Measurements from ENCODE around the gene MCU. TPM values are rescaled to one million over a fixed set of nuclear protein-coding genes. Genes with fewer than 3 reads are reported as not detected.

MCU gene
- total RNA-seq, 3 donors from 2014 or later (not counting 1 experiment from before 2014, with no cell fraction given): 13.1 to 15.6 (median 14.1) TPM

GRCh38 chr10:72888151-72888638 lies 196.3 kb downstream of the MCU start:
- Histone ChIP-seq H3K4me3 (ENCODE audit: low read length) (no peak overlapping the region), H3K27me3 (ENCODE audit: control insufficient read depth, insufficient read depth, low read length) (no peaks in the 10 kb centered on the region), H3K9me3 (ENCODE audit: control insufficient read depth, insufficient read depth, low read length) (no peaks in the 10 kb centered on the region), H3K4me1 (ENCODE audit: control insufficient read depth, insufficient read depth, low read length) (peaks cover 8% of the 10 kb centered on the region), H3K36me3 (ENCODE audit: control insufficient read depth, insufficient read depth, low read length) (no peaks in the 10 kb centered on the region), H3K27ac (ENCODE audit: low read length) (no peak overlapping the region)
- TF ChIP-seq CTCF (IDR thresholded peaks at IDR 0.05): no peak
- 87% methylated on average over 7 of the region's 7 CpGs for WGBS (ENCODE audit: insufficient coverage)
- Mint-ChIP-seq H3K4me1 (peaks cover 28 to 35% of the 10 kb centered on the region in 2 donors), H3K36me3 (peaks cover 10% of the 10 kb centered on the region), H3K9me3 (no peaks in the 10 kb centered on the region), H3K27me3 (ENCODE audit: low read depth in 2 of 2) (no peaks in the 10 kb centered on the region), H3K27ac (peak overlapping the region in 1 of 2 donors; percentile 59), H3K4me3 (peak overlapping the region; percentile 10)
- ATAC-seq (peak in 1 of 3 donors; percentile 57), DNase-seq (no peak)
- intact Hi-C loops (cut with micrococcal nuclease): no loop called here

DNA sequence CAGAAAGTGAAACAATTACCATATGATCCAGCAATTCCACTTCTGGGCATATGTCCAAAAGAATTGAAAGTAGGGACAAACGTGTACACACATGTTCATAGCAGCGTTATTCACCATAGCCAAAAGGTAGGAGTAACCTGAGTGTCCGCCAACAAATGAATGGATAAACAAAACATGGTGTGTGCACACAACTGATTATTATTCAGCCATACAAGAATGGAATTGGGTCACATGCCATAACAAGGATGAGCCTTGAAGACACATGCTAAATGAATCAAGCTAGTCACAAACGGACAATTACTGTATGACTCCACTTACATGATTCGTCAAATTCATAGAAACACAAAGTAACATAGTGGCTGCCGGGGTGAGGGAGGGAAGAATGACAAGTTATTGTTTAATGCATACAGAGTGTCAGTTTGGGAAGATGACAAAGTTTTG lies 197.5 kb downstream of the MCU start:
- no peak for TF ChIP-seq CTCF (IDR thresholded peaks at IDR 0.05)
- H3K27me3 ChIP-seq (ENCODE audit: control insufficient read depth, insufficient read depth, low read length): no peaks in the 10 kb centered on the region
- H3K36me3 Mint-ChIP-seq: peaks cover 10% of the 10 kb centered on the region
- peaks cover 28 to 35% of the 10 kb centered on the region in 2 donors for H3K4me1 Mint-ChIP-seq
- no peak overlapping the region for H3K27ac ChIP-seq (ENCODE audit: low read length)
- no peaks in the 10 kb centered on the region for H3K36me3 ChIP-seq (ENCODE audit: control insufficient read depth, insufficient read depth, low read length)
- H3K9me3 Mint-ChIP-seq: no peaks in the 10 kb centered on the region
- DNase-seq (no peak), ATAC-seq (no peak)
- no peaks in the 10 kb centered on the region for H3K9me3 ChIP-seq (ENCODE audit: control insufficient read depth, insufficient read depth, low read length)
- 79% methylated on average over 6 of the region's 6 CpGs for WGBS (ENCODE audit: insufficient coverage)
- no peak overlapping the region for H3K4me3 ChIP-seq (ENCODE audit: low read length)
- no peak overlapping the region for H3K27ac Mint-ChIP-seq
- H3K27me3 Mint-ChIP-seq (ENCODE audit: low read depth in 2 of 2): no peaks in the 10 kb centered on the region
- no peak overlapping the region for H3K4me3 Mint-ChIP-seq
- peaks cover 8% of the 10 kb centered on the region for H3K4me1 ChIP-seq (ENCODE audit: control insufficient read depth, insufficient read depth, low read length)
- intact Hi-C loops (cut with micrococcal nuclease): no loop called here

- Mint-ChIP-seq H3K9me3 (no peaks in the 10 kb centered on the region), H3K27ac (no peak overlapping the region), H3K27me3 (ENCODE audit: low read depth in 2 of 2) (peaks cover 0 to 4% of the 10 kb centered on the region in 2 donors), H3K4me1 (peaks cover 28 to 35% of the 10 kb centered on the region in 2 donors), H3K4me3 (no peak overlapping the region), H3K36me3 (peaks cover 8% of the 10 kb centered on the region)
- Histone ChIP-seq H3K27me3 (ENCODE audit: control insufficient read depth, insufficient read depth, low read length) (no peaks in the 10 kb centered on the region), H3K4me3 (ENCODE audit: low read length) (no peak overlapping the region), H3K4me1 (ENCODE audit: control insufficient read depth, insufficient read depth, low read length) (peaks cover 8% of the 10 kb centered on the region), H3K9me3 (ENCODE audit: control insufficient read depth, insufficient read depth, low read length) (no peaks in the 10 kb centered on the region), H3K27ac (ENCODE audit: low read length) (no peak overlapping the region), H3K36me3 (ENCODE audit: control insufficient read depth, insufficient read depth, low read length) (no peaks in the 10 kb centered on the region)
- no peak for TF ChIP-seq CTCF (IDR thresholded peaks at IDR 0.05)
- no peak for DNase-seq
- intact Hi-C loops (cut with micrococcal nuclease): no loop called here
- peak; percentile 50 to 90 (median 63) for ATAC-seq
- WGBS (ENCODE audit: insufficient coverage): 73% methylated on average over 2 of the region's 2 CpGs
Observed at GRCh38 chr10:72890086-72890485, 198.1 kb downstream of the MCU start.

Data from natural killer cell (primary cell).